HG03175 (cell line): Measurements from ENCODE around the gene EEF2.

Experiments
- ATAC-seq: cut with Tn5 transposase; IDR thresholded peaks from one replicate; pipeline ENCODE4 v1.9.1; 2021; ENCODE audit warnings: mild to moderate bottlenecking, moderate library complexity; ENCODE audit not compliant: unreplicated experiment

Gene EEF2

DNA sequence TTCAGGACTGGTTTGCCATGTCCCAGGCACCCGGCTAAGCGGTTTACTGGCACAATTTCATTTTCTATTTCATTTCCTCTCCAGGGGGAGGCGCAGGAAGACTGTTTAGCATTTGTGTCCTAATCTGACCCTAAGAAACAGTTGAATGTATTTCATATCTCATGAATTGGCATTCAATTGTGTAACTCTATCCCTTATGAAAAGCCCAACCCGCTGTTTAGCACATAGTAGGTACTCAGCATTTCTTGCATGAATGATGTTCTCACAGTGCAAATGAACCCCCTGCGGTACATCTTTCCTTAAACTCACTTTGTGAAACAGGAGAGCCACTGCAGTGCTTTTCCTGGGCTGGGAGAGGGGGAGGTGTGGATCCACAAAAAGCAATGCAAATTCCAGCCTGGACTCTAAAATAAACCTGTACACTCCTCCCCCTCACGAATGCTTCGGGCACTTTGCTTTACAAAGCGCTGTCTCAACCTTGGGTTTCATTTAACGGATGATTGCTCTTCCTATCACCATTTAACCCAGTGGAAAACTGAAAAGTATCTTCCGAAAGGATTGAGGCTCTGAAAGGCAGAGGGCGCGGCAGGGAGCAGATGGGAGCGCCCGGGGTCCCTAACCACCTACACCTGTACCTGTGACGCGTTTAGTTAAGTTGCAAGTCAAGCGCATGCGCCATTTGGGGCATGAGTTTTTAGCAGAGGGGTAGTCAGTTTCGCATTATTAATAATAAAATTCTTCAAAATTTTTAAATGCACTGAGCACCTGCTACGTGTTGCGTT lies 1.2 kb upstream of the EEF2 start:
- no peak for ATAC-seq

DNA sequence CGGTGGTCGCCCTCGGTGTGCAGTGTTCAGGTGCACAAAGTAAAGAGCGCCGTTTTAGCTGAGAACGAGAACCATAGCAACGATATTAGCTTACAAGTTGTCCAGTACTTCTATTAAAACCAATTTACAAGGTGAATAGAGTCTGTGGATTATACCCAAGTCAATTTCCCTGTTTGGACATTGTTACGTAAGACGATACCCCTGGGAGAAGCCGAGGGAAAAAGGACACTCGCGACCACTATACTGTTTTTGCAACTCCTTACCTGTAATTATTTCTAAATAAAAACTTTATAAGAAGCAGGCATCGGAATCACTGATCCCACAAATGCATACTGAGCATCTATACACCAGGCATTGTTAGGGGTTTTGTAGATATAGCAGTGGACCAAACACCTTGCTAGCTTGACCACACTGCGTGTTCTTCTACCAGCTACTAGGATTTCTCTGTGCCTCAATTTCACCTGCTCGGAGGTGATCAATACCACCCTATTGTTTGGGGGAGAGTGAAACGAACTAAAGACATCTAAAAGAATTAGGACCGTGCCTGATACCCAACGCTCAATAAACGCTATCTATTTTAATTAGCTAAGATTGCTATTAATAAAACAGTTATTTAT lies 488 bp upstream of the EEF2 start:
- no peak for ATAC-seq

DNA sequence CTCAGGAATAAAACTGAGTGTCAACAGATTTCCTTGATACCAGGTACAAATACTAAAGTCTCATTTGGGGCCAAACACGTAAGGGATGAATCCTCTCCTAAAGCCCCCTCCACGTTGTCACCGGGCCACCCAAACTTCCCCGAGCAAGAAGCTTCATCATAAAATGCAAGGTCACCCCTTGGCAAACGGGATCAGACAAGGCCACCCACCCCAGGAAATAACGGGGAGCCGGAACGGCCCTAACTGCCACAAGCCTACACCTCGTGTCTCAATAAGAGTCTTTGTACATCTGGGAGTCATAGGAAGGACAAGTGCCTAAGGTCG lies 717 bp downstream of the EEF2 start:
- no peak for ATAC-seq

DNA sequence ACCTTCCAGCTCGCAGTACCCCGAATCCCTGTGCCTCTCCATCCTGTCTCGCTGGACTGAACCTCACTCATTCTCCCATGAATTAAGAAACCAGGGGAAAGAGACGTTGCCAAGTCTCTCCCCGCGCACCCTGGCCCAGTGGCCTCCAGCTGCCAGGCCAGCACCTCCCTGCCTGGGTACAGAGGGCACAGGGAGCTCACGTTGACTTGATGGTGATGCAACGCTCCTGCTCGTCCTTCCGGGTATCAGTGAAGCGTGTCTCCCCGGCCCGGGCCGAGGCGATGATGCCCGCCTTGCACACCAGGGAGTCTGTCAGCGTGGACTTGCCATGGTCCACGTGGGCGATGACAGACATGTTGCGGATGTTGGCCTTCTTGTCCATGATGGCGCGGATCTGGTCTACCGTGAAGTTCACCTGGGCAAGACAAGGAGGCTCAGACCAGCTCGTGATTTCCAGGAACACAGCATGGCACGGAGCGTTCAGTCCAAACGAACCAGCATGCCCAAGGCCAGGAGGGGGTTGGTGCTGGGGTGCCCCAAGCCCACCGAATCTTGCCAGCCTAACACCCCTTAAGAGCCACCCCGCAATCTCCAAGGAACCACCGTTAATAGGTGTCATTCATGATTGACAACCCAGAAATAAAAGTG lies 1.2 kb downstream of the EEF2 start:
- no peak for ATAC-seq

DNA sequence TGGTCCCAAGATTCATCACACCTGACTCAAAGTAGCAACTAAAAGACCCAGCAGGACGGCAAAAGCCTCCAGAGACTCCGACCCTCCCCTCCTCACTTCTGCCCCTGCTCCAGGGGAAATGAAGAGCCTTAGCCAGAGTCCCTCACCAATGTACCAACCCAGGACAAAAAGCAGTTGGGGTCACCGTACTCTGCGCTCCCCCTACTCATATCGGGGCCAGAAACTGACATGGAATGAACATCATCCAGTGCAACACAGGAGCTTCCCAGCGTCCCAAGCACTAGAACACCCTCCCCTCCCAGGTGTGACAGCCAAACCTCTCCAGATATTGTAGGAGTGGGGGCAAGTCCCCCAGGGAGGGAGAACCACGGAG lies 1.7 kb downstream of the EEF2 start:
- ATAC-seq, result no peak

DNA sequence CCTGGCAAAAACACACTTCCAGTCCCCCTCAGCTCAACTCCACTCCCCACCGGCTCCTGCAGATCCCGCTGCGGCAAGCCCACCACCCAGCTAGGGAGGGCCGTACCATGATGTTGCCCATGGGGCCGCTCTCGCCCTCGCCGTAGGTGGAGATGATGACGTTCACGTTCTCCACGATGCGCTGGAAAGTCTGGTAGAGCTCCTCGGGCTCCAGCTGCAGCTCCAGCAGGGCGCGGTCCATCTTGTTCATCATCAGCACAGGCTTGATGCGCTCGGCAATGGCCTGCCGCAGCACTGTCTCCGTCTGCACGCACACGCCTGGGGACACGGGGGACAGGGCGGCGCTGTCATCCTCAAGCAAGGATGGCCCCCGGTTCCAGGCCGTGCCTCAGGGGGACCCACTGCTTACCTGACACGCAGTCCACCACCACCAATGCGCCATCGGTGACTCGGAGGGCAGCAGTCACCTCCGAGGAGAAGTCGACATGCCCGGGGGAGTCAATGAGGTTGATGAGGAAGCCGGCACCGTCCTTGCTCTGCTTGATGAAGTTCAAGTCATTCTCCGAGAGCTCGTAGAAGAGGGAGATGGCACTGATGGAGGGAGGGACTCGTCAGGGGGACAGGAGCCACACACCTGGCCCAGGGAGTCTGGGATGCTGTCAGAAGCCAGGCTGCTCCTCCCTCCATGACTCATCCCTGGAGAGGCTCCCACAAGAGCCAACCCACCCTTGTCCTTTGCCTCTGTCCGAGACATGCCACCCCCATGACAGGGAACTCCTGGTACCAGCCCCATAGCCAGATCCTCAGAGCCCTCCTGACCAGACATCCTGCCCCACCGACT lies 2.3 kb downstream of the EEF2 start:
- no peak for ATAC-seq

DNA sequence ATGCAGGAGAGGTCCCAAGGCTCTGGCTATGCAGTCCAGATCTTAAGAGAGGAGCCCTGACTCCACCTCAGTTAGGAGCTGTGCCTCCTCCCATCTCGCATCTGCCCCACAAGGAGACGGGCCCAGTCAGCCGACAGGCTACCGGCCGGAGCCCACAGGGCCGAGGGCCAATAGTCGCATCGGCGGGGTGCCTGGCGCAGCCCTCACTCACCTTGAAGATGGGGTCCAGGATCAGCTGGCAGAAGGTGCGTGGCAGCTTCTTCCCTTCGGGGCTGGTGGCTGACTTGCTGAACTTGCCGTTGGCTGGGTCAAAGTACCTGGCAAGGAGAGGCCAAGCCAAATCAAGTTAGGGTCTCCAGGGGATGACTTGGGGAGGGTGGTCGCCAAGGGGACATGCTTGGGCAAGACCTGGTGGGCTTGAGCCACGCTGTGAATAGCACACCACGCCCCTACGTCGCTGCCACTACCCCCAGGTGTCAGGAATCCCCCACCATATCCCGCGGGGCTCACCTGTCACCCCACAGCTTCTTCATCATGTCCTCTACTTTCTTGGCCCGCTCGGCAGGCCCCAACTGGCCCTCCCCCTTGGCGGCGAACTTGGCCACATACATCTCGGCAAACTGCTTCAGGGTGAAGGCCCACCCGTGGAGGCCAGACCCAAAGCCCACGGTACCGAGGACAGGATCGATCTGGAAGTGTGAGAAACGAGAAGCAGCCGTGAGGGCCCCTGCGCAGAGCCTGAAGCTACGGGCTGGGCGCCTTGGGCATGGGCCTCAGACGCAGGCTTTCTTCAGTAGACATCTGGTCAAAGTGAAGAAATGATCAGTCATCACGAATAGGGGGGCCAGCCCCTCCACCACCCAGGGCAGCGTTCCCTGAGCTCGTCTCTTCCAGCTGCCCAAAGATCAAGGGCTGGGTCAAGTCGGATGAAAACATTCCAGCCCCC lies 3.3 kb downstream of the EEF2 start:
- no peak for ATAC-seq

DNA sequence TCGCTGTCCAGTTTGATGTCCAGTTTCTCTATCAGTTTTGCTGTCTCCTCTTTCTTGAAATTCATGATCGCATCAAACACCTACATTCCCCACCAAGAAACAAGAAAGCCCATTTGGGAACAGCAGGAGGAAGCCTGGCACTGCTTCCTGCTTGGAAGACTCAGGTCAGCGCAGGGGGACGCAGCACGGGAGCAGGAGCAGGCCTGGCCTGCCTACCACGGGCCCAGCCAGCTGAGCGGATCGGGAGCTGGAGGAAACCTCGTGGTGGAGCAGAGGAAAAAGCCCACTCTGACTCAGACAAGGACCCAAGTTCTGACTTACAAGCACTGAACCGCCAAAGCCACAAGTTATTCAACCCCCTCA lies 3.9 kb downstream of the EEF2 start:
- ATAC-seq, result no peak

DNA sequence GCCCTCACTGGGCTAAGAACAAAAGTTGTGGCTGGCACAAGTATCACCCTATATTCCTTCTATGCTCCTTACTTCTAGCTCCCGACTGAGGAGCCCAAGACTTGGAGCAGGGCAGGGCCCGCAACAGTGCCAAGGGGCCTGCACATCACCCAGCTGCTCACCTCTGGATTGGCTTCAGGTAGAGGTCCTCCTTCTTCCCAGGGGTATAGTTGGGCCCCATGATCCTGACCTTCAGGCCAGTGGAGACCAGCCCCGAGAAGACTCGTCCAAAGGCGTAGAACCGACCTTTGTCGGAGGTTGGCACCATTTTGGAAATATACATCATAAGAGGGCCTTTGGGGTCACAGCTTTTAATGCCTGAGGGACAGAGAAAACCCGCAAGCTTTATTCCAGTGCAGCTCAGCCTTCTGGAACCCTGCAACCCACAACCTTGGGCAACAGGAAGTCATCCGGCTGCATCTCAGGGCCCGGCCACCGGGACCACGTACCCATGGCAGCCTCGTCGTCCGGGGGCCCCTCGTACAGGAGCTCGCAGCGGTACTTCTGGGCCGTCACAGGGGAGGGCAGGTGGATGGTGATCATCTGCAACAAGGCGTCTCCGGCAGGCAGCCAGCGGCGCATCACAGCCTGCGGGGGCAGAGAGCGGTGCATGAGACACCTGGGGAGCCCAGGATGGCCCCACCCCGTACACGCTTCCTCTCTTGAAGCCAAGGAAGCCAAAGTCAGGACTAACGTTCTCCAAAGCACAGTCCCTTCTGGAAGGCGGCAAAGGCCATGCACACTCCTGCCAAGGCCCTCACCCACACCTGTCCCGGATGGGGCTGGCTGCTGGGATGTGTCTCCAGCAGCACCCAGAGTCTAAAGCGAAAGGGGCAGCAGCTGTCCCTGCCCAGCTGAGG lies 4.7 kb downstream of the EEF2 start:
- ATAC-seq, result no peak

DNA sequence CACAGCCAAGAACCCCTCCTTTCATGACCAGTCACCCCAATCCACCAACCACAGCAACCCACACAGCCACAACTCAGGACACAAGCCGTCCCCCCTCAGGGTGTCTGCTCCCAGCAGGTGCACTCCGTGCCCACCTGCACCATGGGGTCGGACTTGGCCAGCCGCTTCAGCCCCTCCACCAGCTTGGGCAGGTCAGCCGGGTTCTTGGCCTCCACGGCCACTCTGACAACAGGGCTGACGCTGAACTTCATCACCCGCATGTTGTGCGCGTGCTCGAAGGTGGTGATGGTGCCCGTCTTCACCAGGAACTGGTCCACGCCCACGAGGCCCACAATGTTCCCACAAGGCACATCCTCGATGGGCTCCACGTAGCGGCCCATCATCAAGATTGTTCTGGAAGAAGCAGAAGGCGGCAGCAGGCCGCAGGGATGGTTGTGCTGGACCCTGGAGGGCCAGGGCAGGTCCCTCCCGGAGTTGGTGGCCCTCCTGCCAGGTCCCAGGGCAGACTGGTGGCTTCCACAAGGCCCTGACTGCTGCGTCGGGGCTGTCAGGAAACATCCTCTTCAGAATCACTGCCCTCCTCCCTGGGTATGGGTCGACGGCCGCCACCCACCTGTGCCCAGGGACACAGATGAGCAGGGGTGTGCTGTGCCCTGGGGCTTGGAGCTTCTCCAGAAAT lies 5.5 kb downstream of the EEF2 start:
- no peak for ATAC-seq

DNA sequence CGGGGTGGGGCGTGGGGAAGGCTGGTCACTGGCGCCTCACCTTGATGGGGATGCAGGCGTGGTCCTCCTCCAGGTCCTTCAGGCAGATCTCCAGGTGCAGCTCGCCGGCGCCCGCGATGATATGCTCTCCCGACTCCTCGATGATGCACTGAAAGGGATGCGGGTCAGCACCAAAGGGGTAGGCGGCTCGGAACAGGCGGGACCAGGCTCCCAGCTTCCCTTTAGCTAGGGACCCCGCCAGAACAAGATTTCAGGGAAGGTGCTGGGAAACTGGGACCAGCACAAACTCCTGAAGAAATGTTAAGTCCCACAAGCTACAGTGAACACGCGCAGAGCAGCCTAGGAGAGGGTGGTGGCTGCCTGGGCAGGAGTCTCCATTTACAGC lies 6.0 kb downstream of the EEF2 start:
- ATAC-seq, result no peak

DNA sequence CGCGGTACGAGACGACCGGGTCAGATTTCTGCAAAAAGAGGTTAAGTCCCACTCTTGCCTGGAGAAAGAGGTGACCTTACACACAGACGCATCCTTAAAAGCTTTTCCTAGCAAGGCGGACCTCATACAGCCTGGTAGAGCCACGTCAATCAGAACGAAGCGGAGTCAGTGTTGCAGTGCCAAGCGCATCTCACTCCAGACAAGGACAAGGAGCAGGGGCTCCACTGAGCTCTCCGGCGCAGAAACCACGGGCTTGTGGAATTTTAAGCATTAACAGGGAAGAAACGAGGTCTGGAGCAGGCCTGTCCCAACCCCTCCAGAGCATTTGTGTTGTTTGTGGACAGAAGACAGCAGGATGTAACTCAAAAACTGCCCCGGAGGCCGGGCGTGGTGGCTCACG lies 7.1 kb downstream of the EEF2 start:
- no peak for ATAC-seq

DNA sequence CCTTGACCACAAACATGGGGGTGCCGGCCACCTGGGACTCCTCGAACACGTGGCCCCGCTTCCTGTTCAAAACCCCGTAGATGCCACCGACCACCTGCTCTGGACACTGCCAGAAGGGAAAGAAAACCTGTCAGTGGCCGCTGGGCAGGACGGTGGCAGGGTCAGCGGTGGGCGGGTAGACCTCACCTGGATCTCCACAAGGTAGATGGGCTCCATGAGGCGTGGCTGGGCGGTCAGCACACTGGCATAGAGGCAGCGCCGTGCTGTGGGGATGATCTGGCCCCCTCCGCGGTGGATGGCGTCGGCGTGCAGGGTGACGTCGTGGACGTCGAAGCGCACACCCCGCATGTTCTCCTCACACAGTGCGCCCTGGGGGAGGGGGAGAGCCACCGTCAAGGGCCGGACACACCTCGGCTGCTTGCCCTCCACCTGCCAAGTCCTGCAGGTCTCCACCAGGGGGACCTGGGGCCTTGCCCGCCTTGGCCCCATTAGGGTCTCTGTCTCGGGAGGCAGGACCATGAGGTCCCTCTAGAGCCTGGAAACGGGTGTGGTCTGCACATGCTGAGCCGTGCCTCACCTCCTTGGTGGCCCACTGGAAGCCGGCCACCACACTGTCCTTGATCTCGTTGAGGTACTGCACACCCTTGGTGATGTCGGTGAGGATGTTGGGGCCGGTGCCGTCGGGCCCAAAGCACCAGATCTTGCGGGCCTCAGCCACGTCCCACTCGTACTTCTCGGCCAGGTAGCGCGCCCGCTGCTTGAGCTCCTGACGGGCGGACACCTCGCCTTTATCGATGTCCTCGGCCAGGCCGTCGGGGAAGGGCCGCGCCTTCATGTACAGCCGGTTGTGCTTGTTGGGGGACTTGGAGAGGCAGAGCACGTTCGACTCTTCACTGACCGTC lies 7.8 kb downstream of the EEF2 start:
- ATAC-seq, result no peak

DNA sequence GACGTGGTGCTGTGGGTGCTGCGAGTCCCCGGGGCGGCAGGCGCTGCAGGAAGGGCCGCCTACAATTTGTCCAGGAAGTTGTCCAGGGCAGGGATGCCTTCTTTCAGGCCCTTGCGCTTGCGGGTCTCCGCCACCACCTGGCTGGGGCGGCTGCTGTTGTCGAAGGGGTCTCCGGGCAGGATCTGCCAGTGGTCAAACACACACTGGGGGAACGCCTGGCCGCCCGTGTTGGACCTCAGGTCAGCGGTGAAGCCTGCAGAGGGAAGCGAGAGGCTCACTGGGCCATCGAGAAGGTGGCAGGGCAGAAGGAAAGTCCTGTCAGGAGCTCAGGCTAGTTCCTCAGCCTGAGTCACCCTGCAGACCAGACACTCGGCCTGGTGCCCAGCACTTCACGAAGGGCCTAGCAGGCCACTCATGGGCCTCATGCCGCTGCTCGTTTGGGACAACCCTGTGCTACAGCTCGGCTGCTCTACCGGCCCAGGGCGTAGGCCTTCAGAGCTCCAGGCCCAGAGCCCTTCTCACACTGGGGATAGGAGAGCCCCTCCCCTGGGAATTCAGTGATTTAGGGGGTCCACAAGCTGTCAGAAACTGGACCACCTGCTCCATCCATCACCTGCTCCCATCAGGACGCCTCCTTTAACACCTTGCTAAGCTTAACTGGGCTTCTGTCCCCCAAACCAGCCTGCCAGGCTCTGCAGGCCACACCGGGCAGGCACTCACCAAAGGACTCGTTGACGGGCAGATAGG lies 8.6 kb downstream of the EEF2 start:
- no peak for ATAC-seq

DNA sequence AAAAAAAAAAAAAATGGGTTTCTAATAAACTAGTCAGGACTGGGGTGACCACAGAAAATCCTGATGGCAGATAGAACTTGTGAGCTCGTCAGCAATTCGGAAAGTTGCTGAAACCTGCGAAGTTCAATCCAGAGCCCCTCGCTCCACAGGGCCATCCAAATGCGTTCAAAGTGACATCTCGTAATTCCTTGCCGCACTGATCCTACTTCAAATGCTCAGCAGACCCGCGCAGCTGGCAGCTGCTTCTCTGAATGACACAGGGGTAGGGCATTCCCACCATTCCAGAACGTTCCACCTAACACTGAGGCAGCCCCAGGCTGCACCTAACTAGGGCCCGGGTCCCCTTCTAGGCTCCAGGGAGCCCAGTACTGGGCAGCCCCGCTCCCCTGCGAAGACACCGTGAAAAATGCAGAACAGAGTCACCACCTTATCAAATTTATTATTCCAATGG lies 9.6 kb downstream of the EEF2 start:
- ATAC-seq, result no peak

DNA sequence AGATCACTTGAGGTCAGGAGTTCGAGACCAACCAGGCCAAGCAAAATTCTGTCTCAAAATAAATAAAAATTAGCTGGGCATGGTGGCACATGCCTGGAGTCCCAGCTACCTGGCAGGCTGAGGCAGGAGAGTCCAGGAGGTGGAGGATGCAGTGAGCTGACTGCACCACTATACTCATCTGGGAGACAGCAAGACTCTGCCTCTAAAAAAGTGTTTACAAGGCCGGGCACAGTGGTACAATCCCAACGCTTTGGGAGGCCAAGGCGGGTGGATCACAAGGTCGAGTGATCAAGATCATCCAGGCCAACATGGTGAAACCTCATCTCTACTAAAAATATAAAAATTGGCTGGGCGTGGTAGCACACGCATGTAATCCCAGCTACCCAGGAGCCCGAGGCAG lies 10.1 kb downstream of the EEF2 start:
- ATAC-seq, result no peak
